Left forelimb (tissue), 1 donor: Measurements from ENCODE around the gene DNAJB11.

Experiments
- DNase-seq: peaks from one replicate; pipeline ENCODE4 v3.0.0-alpha.2; 2018; ENCODE audit warnings: low spot score

Gene DNAJB11

DNA sequence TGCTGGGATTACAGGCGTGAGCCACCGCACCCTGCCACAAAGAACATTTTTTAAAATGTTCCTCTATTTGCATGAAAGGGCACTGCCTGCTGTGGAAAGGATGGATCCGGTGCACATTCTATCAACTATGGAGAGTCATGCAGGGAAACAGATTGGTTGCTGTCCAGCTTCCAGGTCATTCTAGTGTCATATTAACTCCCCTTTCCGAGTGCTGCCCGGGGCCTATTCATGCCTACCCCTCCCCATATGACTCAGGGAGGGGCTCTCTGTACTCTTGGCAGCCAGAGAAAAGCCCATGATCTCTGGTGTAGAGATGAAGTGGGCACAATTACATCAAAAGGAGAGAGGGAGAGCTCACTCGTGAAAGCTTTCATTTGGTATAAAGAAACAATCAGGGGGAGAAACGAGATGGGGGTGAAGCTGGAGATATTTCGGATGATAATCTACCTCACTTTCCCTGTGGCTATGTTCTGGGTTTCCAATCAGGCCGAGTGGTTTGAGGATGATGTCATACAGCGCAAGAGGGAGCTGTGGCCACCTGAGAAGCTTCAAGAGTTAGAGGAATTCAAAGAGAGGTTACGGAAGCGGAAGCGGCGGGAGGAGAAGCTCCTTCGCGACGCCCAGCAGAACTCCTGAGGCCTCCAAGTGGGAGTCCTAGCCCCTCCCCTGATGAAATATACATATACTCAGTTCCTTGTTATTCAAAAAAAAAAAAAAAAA lies 26.2 kb downstream of the DNAJB11 start:
- no peak for DNase-seq

DNA sequence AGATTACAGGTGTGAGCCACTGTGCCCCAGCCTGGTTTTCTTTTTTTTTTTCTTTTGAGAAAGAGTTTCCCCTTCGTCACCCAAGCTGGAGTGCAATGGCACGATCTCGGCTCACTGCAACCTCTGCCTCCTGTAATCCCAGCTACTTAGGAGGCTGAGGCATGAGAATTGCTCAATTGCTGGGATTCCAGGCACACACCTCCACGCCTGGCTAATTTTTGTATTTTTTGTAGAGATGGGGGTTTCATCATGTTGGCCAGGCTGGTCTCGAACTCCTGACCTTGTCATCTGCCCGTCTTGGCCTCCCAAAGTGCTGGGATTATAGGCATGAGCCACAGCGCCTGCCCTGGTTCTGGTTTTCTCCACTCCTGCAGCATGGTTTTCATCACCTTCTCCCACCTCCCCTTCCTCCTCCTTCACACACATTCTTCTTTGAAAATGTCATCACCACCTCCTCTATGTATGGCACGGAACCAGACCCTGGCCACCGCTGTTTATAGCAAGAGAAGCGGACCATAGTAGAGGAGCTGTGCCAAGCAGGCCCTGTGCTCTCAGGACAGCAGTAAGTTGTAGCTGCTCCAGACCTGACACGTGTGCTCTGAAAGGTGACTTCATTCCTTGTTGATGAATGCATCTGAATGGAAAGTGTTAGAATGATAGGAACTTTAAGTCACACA lies 27.7 kb downstream of the DNAJB11 start:
- no peak for DNase-seq

GRCh38 chr3:186598794-186599141 lies 28.2 kb downstream of the DNAJB11 start:
- DNase-seq, result no peak

DNA sequence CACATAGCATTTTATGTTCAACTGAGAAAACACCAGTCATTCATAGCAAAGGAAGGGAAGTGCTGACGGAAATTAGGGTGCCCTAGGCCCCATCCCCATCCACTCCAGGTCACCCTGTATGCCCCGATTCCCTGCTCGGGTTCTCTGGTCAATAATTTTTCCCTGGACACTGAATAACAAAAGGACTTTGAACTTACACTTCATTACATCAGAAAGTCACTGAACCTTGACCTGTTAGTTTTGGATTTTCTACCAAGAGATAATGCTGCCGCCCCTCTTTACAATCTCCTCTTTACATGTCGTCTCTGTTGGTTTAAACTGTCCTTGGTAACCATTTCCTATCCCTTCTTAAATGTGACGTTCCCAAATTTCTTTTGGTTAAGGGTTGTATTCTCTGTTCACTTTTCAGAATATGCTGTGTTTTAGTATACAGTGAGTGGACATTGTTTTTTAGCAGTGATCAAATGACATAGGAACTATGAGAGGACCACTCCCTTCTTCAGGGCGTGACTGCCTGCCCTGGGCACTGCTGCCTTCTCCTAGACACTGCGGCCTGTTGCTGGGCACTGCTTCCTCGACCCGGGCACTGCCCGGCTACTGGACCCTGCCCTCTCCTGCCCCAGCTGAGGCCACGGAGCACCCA lies 28.7 kb downstream of the DNAJB11 start:
- DNase-seq, result no peak

DNA sequence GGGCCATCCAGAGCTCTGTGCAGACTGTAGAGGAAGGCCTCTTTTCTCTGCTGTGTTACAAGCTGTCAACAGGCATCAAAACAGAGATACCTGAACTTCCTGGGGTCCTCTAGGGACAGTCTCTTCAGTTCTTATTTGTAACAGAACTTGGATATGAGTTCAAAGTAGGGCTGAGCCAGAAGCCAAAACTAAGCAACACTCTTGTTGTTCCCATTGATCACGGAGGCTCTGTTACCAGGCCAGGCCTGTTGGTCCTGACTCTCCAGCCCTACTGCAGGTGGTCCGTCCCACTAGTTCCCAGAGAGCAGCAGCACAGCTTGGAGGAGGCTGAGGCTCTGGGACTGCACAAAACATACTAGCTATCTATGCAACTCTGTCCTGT lies 29.3 kb downstream of the DNAJB11 start:
- no peak for DNase-seq

DNA sequence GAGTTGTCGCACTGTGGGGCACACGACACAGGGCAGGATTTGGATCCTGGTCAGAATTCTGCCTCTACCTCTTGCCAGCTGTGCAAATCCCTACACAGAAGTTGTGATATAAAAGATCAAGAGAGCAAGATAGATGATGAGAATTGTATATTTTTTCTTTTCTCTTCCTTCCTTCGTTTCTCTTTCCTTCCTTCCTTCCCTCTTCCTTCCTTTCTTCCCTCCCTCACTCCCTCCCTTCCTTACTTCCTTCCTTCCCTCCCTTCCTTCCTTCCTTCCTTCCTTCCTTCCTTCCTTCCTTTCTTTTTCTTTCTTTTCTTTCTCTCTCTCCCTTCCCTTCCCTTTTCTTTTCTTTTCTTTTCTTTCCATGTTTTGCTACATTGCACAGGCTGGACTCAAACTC lies 30.4 kb downstream of the DNAJB11 start:
- no peak for DNase-seq

DNA sequence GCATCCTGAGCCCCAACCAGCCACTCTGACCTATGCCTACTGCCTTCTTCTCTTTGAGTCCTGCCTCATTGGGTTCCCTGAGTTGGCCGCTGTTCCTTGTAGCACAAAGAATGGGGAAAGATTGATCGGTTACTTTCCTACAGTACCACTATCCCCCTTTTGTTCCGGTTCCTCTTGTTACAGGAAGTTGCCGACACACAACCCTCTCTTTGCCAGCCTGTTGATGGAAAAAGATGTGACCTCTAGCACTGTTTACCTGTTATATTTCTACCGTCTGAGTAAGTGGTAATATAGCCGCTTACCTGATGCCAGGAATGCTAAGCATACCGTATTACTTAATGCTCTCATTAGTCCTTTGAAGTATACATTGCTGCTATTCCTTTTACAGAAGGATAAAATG lies 32.6 kb downstream of the DNAJB11 start:
- DNase-seq, result no peak

GRCh38 chr3:186605078-186605477 lies 34.6 kb downstream of the DNAJB11 start:
- no peak for DNase-seq

DNA sequence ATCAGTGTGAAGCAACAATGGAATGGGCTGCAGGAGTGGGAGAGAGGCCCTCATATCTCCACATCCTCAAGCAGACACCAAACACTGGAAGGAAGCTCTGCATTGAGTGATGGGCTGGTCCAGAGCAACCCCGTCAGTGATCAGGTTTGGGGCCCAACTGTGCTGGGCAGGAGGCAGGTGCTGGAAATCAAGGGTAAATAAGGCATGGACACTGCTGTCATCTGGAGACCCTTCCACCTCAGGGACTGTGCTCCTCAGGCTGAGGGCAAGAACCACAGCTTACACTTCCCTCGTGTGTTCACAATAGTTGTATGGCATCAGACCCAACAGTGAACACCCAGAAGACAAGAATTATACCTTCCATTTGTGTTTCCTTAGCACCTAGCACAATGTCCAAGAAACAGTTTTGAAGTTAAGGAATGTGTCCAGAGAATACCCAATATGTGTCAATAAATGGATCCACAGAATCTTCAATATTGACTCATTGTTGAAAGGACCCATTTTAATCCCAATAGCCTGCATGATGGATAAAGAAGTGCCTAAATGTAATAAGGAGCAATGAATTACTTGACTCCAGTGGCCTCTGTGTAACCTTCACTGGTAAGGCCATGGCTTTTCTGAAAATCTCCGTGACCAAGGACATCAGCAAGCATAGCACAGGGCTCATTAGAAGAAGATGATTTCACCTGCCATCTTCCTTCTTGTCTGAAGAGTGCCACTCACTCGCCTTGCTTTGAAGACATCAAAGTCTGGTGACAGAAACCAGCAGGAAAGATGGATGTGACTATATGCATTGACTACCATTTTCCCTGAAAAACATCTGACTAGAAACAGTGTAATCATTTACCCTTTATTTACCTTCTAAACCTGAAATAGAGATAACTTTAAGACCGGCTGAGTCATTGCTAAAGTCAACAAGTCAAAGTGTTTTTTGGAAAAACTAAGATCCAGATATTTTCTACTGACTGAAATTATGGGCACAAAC lies 35.3 kb downstream of the DNAJB11 start:
- DNase-seq, result no peak

GRCh38 chr3:186608624-186609215 lies 38.2 kb downstream of the DNAJB11 start:
- no peak for DNase-seq

- DNase-seq, result no peak
Measured at GRCh38 chr3:186609247-186609868, 38.8 kb downstream of the DNAJB11 start.

DNA sequence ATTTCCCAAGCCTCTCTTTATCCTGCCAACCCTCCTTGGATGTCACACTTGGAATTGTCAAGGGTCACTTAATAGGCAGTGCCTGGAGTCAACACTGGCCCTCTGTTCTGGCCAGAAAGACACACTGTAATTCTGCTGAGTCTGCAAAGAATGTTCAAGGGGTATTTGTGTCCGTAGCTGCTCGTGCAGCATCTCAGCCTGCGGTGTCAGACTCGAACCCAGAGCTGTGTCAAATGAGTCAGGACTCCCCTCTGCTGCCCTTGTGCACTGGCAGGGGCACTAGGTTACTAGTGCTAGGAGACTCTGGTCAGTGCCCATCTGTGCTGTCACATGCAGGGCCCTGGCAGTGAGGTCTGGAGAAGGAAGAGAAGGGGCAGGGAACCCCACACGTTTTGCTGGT lies 41.5 kb downstream of the DNAJB11 start:
- DNase-seq, result no peak

GRCh38 chr3:186612721-186613636 lies 42.5 kb downstream of the DNAJB11 start, which contains the start of gene AHSG:
TSS of gene AHSG (plus strand) at chr3:186613060. CDS start at chr3:186613142, 82 bp downstream.
- DNase-seq, result no peak

- DNase-seq, result no peak
Measured at GRCh38 chr3:186613637-186614265, 43.2 kb downstream of the DNAJB11 start.

- no peak for DNase-seq
Measured at GRCh38 chr3:186614266-186614596, 43.7 kb downstream of the DNAJB11 start.

DNA sequence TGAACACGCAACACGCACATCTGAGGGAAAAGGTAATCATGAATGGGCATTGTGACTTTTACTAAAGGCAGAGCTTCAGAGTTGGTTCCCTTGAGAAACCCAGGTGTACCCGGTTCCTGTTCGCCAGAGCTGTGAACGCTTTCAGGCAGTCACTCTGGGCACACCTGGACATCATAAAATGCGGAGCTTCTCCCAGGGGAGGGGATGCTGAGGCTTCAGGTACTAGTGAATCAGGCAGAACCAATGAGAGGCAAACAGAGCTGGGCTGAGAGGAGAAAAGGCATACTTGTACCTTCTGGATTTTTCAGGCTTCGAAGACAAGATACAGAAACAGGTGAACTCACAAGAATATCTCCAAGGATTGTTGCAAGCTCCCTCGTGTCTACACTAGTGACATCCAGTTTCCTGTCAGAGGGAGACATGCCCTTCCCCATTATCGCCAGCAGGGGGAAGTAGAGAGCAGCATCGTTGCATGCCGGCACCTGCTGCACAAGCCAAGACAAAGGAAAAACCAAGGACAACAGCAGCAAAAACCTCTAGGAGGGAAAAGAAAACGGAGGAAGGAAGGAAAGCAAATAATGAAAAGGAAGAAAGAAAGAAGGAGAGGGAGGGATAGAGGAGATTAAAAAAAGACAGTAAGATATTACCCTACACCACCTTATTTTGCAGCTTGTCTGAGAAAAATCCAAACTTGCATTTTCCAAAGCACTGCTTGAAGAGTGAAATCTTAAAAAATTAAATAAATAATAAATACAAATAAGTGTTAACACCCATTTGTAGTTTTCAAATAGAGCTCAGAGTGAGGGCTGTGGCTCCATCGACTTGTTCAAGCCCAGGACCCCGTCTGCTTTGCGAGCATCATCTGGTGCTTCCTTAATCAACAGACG lies 44.3 kb downstream of the DNAJB11 start:
- peak; percentile 76 for DNase-seq

GRCh38 chr3:186616299-186616617 lies 45.7 kb downstream of the DNAJB11 start:
- no peak for DNase-seq

DNA sequence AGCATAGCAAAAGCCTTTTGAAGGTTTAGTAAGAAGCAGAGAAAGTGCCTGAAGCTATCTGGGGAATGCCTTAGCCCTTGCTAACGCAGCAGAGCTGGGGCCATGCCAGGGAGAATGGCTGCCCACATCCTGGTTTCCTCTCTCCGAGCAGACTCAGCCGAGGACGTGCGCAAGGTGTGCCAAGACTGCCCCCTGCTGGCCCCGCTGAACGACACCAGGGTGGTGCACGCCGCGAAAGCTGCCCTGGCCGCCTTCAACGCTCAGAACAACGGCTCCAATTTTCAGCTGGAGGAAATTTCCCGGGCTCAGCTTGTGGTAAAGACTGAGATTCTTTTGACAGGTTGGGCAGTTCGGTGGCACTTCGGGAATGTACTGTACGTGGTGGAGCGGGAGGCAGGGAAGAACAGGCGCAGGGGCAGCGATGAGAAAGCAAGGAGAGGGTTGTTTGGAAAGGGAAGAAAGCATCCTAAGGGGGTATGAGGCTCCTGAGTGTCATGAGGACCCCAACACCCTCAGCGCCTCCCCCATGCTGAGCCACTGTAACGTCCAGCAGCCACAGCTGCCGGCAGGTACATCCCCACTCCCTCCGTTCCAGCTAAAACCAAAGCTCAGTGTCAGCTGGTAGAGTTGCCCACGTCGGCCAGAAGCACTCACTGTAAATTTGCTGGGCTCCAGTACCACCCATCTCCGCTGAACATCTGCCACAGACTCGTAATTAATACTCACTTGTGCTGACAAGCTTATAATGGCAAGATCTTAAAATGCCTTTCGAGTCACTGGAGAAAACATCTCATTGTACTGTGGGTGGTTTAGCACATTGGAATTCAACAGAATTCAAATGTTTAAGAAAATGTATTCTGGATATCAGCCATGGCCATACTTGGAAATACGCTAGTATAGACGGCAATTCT lies 46.8 kb downstream of the DNAJB11 start:
- peak; percentile 74 for DNase-seq
